Right atrium auricular region (tissue), 2 donors: ENCODE data around the gene RAD51B. TPM values are rescaled to one million over a fixed set of nuclear protein-coding genes. Genes with fewer than 3 reads are reported as not detected.

ENCODE experiments used
- DNase-seq: peaks from one replicate; pipeline ENCODE4 v3.0.0-alpha.2; 2019; ENCODE audit warnings: low spot score
- H3K27ac ChIP-seq, 2 donors: fragments of 200-600 bp; sonication (generic); 1 replicate in 1 of 2; 2 replicates in 1 of 2; pipeline ENCODE4 v1.5.1; 2016 to 2019
- H3K27me3 ChIP-seq, 2 donors: fragments of 200-600 bp; sonication (generic); one replicate each; pipeline versions ENCODE4 v1.5.1 to v1.6.0; 2017 to 2019
- H3K36me3 ChIP-seq: fragments of 200-600 bp; sonication (generic); one replicate; pipeline ENCODE4 v1.5.1; 2016
- H3K4me1 ChIP-seq, 2 donors: fragments of 200-600 bp; sonication (generic); one replicate each; pipeline versions ENCODE4 v1.5.1 to v1.6.0; 2017 to 2019
- H3K4me3 ChIP-seq, 2 donors: fragments of 200-600 bp; sonication (generic); 1 replicate in 1 of 2; 2 replicates in 1 of 2; pipeline ENCODE4 v1.5.1; 2017 to 2019; ENCODE audit warnings: mild to moderate bottlenecking in 1 of 2, moderate library complexity in 1 of 2
- H3K9me3 ChIP-seq, 2 donors: fragments of 200-600 bp; sonication (generic); one replicate each; pipeline ENCODE4 v1.5.1; 2019
- total RNA-seq, 2 donors: library from RNA; depleted of rRNA; stranded (reverse); fragments of >200 nt; gene quantifications; one replicate each; pipeline ENCODE4 v1.1.0, GENCODE V29; 2016
- TF ChIP-seq, protein P1 (sequence below), 2 donors: fragments of 200-600 bp; sonication (generic); IDR thresholded peaks; one replicate each; pipeline ENCODE4 v1.5.1; 2019; ENCODE audit warnings: antibody characterized with exemption in 2 of 2

The RAD51B gene
- total RNA-seq, 2 donors from 2014 or later: 1.2 to 1.5 TPM

DNA sequence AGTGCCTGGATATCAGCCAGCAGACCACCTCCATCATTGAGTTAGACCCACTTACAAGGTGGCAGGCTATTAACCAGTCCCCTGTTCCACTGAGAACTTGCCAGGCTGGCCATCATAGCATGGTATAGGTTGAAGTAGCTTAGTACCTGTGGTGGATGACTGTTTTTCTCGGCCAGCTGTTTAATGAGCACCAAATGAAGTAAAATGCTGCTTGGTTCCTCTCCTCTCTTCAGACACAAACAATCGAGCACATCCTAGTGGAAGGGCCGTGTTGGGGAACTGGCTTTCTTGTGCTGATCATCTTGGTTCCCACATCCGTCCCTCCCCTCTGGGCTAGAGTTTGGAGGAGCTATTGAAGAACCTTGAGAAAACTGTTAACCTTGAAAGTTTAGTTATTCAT is 486.2 kb downstream of the RAD51B start:
- Histone ChIP-seq H3K27me3 (no peaks in the 10 kb centered on the region), H3K4me3 (no peak overlapping the region), H3K9me3 (no peaks in the 10 kb centered on the region), H3K4me1 (peaks cover 0 to 7% of the 10 kb centered on the region in 2 donors), H3K27ac (no peak overlapping the region), H3K36me3 (no peaks in the 10 kb centered on the region)
- DNase-seq: no peak
- TF ChIP-seq, protein P1, sequence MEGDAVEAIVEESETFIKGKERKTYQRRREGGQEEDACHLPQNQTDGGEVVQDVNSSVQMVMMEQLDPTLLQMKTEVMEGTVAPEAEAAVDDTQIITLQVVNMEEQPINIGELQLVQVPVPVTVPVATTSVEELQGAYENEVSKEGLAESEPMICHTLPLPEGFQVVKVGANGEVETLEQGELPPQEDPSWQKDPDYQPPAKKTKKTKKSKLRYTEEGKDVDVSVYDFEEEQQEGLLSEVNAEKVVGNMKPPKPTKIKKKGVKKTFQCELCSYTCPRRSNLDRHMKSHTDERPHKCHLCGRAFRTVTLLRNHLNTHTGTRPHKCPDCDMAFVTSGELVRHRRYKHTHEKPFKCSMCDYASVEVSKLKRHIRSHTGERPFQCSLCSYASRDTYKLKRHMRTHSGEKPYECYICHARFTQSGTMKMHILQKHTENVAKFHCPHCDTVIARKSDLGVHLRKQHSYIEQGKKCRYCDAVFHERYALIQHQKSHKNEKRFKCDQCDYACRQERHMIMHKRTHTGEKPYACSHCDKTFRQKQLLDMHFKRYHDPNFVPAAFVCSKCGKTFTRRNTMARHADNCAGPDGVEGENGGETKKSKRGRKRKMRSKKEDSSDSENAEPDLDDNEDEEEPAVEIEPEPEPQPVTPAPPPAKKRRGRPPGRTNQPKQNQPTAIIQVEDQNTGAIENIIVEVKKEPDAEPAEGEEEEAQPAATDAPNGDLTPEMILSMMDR (IDR thresholded peaks at IDR 0.05): no peak

DNA sequence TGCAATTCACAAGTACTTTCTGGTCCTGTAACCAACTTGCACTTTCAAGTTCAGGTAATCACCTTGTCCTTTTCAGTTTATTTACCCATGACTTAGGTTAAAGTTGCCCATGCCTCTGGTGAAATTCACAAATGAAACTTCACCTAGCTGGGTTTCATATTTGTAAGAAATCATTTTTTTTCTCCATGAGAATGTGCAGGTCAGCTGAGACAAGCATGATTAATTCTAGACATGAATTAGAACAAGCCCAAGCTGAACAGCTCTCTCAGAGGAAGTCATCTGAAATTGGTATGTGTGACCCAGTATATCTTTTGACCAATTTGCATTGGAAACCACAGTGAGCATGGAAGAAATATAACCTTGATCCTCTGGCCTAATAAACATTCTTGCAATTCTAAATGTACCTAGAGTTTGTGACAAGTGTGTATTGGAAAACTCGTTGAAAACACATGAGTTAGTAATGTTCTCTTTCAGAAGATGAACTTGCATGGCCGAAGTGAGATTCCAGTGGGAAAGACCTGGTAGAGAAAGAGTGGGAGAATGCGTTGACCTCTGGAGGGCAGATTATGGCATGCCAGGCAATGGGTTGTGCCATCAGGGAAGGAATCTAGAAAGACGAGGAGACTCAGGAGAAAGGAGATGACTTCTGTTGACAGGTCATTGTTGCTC is 486.8 kb downstream of the RAD51B start:
- no peaks in the 10 kb centered on the region for H3K27me3 ChIP-seq
- TF ChIP-seq, protein P1 (IDR thresholded peaks at IDR 0.05): no peak
- no peak overlapping the region for H3K27ac ChIP-seq
- H3K4me3 ChIP-seq: no peak overlapping the region
- DNase-seq: no peak
- H3K9me3 ChIP-seq: no peaks in the 10 kb centered on the region
- no peaks in the 10 kb centered on the region for H3K36me3 ChIP-seq
- peaks cover 0 to 7% of the 10 kb centered on the region in 2 donors for H3K4me1 ChIP-seq

DNA sequence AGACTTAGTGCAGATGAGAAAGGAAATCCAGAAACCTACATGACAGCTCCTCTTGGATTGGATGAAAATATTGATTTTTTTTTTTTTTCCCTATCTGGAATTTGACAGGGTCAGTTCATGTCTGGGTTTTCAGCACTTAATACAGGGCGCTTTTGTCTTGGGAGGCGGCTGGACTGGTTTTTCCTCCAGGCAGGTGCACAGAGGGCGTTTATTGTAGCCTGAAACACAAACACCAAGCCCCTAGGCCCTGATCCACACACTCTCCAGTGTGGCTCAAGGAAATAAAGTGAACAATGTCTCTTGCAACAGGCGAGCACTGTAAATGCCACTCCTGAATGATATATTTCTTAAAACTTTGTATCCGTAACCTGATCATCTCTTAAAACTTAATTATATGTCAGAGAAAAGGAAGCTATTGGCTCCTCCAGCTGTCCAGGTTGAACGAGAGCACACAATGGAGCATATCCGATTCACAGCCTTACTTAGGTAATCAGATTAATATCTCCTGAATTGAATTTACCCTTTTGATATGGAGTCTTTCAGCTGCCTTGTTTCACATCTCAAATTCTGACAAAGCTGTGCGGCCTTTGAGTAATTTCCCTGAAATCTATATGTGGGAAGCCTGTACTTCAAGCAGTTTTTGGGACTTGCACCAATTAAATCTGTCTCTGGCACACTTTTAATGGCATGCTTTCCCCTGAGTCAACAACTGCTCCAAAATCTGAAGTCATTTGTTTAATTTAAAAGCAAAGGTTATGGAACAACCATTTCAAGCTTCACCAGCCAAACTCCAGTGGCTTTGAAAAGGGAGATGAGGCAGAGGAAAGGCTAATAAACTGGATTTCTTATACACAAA is 487.6 kb downstream of the RAD51B start:
- TF ChIP-seq, protein P1 (IDR thresholded peaks at IDR 0.05): no peak
- no peak for DNase-seq
- no peaks in the 10 kb centered on the region for H3K36me3 ChIP-seq
- H3K9me3 ChIP-seq: no peaks in the 10 kb centered on the region
- no peak overlapping the region for H3K4me3 ChIP-seq
- H3K27me3 ChIP-seq: no peaks in the 10 kb centered on the region
- H3K27ac ChIP-seq: peak overlapping the region; percentile 29 to 41
- peaks cover 0 to 7% of the 10 kb centered on the region in 2 donors for H3K4me1 ChIP-seq

DNA sequence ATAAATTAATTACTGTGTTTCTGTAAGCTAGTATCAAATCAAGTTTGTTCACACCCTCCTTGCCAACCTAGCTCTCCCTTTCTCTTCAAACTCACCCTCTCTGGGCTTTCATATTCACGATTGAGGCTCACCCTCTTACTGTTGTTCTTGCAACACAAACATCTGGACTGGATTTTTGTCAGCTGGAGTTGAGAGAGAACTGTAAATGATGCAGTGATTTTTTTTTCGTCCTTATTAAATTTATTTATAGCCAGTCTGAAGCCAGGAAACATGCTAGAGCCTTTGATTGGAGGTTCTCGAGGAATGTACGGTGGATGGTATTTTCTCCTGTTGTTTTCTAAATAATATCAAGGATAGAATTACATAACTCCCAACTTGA is 488.2 kb downstream of the RAD51B start:
- peak overlapping the region; percentile 29 to 41 for H3K27ac ChIP-seq
- H3K36me3 ChIP-seq: no peaks in the 10 kb centered on the region
- peaks cover 0 to 7% of the 10 kb centered on the region in 2 donors for H3K4me1 ChIP-seq
- H3K9me3 ChIP-seq: no peaks in the 10 kb centered on the region
- TF ChIP-seq, protein P1 (IDR thresholded peaks at IDR 0.05): no peak
- no peak overlapping the region for H3K4me3 ChIP-seq
- H3K27me3 ChIP-seq: no peaks in the 10 kb centered on the region
- DNase-seq: no peak

DNA sequence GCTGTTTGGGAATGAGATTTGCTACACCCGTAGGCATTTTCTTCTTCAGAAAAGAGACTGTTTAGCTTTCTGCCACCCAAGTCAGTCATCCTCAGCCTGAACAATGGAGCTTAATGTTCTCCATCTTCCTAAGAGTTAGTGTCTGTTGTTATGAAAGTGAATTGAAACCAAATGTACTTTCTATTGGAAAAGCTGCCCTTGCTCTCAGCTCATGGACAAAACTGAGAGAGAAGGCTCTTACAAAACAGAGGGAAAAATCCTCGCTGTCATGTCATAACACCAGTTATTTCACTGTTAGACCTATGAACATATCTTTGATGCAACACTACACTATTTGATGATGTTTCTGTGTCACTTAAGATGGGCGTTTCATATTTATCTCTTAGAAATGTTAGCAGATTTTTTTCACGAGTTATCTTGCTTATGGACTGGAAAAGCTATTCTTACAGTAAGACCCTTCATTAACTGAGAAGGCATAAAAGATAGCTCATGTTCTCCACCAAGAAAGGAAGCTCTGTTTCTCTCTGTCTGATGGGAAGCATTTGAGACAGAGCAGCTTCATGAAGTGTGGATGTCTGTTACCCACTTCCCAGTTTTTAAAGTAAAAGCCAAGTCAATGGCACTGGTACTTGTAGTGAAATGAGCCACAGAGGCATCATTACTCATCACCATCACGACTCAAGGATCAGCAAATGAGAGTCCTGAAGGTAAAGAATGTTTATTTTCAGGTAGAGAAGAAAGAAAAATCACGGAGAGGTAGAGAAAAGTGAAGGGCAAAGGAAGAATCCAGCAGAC is 489.3 kb downstream of the RAD51B start:
- Histone ChIP-seq H3K4me1 (peaks cover 0 to 7% of the 10 kb centered on the region in 2 donors), H3K4me3 (no peak overlapping the region), H3K27me3 (no peaks in the 10 kb centered on the region), H3K27ac (peak overlapping the region; percentile 4 to 17), H3K36me3 (no peaks in the 10 kb centered on the region), H3K9me3 (no peaks in the 10 kb centered on the region)
- no peak for DNase-seq
- TF ChIP-seq, protein P1 (IDR thresholded peaks at IDR 0.05): no peak
